Diencephalon (tissue), 1 donor: ENCODE data around the gene PIM1. TPM values are rescaled to one million over a fixed set of nuclear protein-coding genes. Genes with fewer than 3 reads are reported as not detected.

Source experiments
- total RNA-seq: library from RNA; depleted of rRNA; stranded (reverse); fragments of >200 nt; gene quantifications from one replicate; pipeline ENCODE4 v1.2.3, GENCODE V29; 2014

PIM1 gene
- total RNA-seq, result 14.5 TPM

GRCh38 chr6:37169496-37170272, at the start of gene PIM1:
Gene PIM1, plus strand, starts transcription at chr6:37170152. Its CDS starts 424 bp downstream, at chr6:37170576.

Other genes starting within 250 kb of the PIM1 start
- 1.2 TPM for gene PI16, start 215.4 kb upstream of the PIM1 start, total RNA-seq
- 201 TPM for gene MTCH1, start 184.0 kb upstream of the PIM1 start, total RNA-seq
- gene FGD2, start 164.5 kb upstream of the PIM1 start, total RNA-seq, result 3.2 TPM
- gene TBC1D22B, start 87.6 kb downstream of the PIM1 start, total RNA-seq, result 13.8 TPM
- 1.8 TPM for gene TMEM217, start 88.0 kb downstream of the PIM1 start, total RNA-seq
- 24.2 TPM for gene RNF8, start 183.8 kb downstream of the PIM1 start, total RNA-seq